GM18951 (cell line): ENCODE measurements around the gene LRRC26.

Experiments
- POLR2A ChIP-seq: IDR thresholded peaks from 4 replicates; pipeline ENCODE4 v1.6.1; 2011; ENCODE audit warnings: mild to moderate bottlenecking; ENCODE audit not compliant: insufficient read length, insufficient read depth; ENCODE audit errors: extremely low read depth
- in situ Hi-C: fragments of 300-500 bp; cut with MboI; formaldehyde crosslinking; loops from one replicate; pipeline ENCODE4 v1.12.0; 2022; ENCODE audit warnings: low sequenced_read_pairs, mixed read lengths, inconsistent platforms; ENCODE audit not compliant: unreplicated experiment

The LRRC26 gene

DNA sequence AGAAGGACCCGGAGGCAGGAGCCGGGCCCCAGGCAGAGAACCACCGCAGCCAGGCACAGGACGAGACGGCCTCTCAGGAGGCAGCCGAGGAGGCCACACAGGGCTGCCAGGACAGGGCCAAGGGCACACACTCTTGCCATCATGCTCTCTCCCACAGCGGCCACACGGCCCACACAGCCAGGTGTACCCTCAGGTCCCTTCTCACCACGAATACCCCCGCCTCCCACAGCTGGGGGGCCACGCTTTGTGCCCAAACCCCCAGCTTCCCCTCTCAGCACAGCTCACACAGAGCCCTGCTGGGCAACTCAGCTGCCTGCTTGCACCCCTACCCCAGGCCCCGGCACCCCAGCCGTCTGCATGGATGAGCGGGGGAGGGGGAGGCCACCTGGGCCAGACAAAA is 23.9 kb upstream of the LRRC26 start:
- TF ChIP-seq POLR2A = no peak
- in situ Hi-C loops = no loop called here

DNA sequence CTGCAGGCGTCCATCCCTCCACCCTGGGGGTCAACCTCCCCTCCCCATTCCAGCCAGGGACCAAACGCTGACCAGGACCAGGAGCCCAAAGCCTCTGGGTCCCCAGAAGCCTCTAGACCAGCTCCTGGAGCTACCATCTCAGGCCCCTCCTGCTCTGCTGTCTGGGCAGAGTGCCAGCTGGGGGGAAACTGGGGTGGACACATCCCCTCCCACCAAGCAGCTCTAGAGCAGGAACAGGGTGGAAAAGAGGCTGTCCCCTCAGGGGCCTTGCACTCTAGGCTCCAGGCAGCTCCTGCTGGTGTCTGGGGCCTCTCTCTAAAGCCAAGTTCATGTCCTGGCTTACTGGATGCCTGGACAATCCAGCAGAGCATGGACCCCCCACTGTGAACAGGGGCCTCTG is 23.0 kb upstream of the LRRC26 start:
- in situ Hi-C loops = no loop called here
- TF ChIP-seq POLR2A = no peak

DNA sequence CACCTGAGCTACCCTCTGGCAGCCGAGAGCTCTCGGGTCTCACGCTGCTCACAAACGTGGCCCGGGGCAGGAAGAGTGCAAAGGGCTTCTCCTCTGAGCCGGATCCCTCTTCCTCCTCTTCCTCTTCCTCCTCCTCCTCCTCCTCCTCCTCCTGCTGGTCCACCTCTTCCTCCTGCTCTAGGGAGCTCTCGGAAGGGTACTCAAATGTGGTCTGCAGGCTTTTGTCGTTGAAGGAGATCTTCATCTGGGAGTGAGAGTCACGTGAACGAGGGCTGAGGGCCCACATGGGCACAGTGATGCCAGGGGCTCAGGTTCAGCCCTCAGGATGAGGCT is 22.6 kb upstream of the LRRC26 start:
- in situ Hi-C loops = no loop called here
- TF ChIP-seq POLR2A = no peak

DNA sequence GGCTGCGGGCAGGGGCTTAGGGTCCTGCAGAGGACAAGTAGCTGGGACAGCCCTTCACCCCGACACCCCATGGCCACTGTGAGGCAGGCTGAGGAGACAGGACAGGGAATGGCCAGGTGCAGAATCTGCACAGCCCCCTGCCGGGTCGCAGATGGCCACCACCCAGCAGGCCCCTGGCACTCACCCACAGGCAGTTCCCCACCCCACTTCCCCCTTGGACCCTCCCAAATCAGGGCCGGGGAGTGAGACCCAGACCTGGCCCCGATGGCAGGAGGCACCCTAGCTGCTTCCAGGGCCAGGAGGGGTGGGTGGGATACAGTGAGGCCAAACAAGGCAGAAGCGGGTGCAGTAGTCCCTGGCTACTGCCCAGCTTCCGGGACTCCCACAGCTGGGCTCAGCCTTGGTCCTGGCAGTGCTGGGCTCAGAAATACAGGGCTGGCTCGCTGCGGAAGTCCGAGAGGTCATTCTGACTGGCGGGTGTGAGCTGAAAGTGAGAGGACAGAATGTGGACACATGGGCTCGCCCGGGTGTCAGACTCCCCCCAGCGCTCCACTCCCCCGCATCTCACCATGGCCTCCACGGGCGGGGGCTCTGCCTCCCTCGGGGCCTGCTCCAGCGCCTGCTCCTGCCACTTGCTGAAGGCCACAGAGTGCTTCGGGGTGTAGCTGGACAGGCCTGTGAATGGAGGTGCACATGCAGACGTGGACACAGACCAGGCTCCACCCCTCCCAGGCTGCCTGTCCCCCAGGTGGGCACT is 22.0 kb upstream of the LRRC26 start:
- in situ Hi-C loops = no loop called here
- TF ChIP-seq POLR2A = no peak

DNA sequence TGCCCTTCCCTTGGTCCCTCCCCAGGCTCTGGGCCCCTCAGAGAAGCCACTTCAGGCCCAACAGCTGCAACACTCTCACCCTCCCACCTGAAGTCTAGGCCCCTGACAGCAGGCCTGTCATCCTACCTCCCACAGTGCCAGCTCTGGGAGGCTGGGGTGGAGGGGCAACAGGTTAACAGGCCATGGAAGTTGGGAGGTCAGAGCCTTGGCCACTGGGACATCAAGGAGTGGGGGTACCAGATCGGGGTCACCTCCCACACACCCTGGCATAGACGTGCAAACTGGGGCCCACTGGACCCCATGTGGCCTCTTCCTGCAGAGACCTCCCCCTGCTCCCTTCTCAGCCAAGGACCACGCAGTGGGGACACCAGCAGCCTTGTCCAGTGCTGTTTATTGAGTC is 21.4 kb upstream of the LRRC26 start:
- TF ChIP-seq POLR2A = no peak
- in situ Hi-C loops = no loop called here

DNA sequence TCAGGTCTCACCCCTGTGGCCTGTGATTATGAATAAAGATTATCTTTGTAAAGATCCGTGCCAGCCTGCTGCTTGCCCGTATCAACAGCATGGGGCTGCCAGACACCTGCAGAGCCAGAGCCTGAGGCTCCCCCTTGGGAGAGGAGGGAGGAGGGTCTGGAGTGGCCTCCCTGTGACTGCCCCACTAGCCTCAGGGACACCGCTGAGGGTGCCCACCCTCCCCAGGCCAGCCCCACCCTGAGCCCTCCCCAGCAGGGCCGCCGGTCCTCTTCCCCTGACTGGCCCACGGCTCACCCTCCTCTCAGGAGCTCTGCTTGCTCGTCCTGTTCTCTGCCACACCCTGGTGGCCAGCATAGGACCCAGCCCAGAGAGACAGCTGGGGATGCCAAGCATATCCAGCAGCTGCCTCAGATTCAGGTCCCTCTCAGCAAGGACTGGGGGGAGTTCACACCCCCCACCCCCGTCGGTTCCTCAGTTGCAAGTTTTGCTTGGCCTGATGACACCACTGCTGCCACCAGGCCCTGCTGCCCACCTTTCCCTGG is 20.5 kb upstream of the LRRC26 start:
- in situ Hi-C loops = no loop called here

DNA sequence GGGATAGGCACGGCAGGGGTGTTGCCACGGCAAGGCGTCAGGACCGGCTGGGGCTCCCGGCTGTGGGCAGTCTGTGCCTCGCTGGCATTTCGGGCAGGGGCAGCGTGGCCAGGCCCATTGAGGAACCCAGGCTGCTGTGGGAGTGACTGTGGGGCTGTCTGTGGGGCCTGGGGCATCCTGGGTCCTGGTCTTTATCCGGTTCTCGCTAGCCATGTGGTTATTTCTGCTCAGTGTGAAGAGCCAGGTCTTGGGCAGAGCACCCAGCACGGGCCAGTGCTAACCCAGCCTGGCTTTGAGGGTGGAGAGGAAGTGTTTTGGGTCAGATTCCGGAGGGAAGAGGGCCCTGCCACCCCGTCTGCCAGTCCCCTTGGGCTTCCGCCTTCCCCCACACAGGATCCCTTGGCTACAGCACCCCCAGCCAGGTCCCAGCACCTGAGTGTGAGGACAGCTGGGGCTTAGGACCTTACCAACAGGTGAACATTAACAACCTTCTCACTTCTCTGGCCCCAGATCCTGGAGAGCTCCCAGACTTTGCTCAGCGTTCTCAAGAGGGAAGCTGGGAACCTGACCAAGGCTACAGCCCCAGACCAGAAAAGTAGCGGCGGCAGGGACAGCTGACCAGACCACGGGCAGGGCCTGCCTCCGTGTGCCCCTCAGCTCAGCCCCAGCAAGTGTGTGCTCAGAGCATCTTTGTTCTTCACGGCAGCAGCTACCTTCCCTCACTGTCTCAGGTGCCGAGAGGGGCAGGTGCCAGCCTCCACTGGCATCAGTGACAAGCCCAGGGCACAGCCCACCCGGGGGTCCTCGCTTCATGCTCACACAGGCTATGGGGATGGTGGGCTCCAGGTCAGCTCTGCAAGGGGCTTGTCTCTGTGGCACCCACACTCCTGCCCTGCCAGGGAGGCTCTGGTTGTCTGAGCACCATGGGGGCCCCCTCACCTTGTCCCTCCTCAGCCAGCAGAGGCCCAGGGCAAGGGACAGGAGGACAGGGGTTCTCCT is 19.7 kb upstream of the LRRC26 start:
- in situ Hi-C loops = no loop called here
- no peak for TF ChIP-seq POLR2A

More for the DNA sequence above, 20.5 kb upstream of the LRRC26 start:
- no peak for TF ChIP-seq POLR2A

DNA sequence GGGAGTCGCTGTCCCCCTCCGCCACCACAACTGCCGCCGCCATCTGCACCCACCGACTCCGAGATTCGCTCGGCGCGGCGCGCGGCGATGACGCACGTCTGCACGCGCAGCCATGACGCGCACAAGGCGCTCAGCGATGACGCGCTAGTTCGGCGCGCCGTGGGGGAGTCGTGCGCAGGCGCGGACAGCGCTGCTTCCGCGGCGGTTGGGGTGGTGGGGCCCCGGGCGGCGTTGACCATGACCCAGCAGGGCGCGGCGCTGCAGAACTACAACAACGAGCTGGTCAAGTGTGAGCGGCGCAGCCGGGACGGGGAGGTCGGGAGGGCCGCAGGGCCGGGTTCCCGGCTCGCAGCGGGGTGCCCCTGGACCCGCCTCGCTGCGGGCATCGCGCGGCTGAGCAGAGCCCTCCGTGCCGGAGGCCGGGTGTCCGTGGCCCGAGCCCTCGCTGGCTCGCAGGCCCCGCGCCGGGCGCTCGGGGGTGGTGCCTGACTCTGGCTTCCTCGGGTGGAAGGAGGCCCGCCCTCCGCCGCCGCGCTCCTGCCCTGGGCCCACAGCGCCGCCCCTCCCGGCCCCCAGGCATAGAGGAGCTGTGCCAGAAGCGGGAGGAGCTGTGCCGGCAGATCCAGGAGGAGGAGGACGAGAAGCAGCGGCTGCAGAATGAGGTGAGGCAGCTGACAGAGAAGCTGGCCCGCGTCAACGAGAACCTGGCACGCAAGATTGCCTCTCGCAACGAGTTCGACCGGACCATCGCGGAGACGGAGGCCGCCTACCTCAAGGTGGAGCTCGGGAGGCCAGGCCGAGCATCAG is 18.8 kb upstream of the LRRC26 start, which contains the start of the genes ANAPC2 and SSNA1:
Gene ANAPC2 (minus strand): TSS at position 71 of the 807 bp plus-strand sequence. CDS start 28 bp downstream, at position 43.
Gene SSNA1 (plus strand): TSS at position 187 of the 807 bp plus-strand sequence. CDS start 51 bp downstream, at position 238.
- in situ Hi-C loops = no loop called here
- TF ChIP-seq POLR2A = peak; percentile 96

DNA sequence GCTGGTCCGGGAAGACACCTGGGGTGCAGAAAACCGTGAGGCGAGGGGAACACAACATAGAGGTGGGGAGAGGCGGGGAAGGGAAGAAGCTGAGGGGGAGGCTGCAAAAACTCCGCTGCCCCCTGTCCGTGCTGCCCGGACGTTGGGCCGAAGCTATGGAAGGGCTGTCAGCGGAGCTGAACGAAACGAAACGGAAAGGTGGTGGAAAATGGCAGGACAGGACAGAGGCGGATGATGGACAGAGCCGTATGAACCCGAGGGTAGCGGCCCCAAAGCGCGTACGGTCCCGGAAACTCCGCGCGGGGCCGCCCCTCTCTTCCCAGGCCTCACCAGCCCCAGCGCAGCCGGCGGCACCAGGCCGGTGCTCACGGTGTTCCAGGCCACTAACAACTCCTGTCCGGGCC is 18.2 kb upstream of the LRRC26 start:
- TF ChIP-seq POLR2A = no peak
- in situ Hi-C loops = no loop called here

DNA sequence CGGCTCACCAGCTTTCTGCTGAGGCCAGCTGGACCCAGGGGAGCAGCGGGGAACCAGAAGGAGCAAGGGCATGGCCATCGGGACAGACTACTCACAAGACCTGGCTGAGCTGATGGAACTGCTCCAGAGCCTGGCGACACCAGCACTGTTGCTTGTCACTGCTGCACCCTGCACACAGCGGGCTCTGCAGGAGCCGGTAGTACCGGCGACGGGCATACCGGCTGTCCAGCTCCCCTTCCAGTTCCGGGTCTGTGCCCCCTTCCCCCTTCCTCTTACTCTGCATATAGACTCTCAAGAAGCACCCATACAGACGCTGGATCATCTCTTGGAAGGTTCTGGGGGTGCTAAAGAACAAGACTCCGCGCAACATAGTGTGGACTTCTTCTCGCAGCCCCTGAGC is 17.5 kb upstream of the LRRC26 start:
- TF ChIP-seq POLR2A = no peak
- in situ Hi-C loops = no loop called here

DNA sequence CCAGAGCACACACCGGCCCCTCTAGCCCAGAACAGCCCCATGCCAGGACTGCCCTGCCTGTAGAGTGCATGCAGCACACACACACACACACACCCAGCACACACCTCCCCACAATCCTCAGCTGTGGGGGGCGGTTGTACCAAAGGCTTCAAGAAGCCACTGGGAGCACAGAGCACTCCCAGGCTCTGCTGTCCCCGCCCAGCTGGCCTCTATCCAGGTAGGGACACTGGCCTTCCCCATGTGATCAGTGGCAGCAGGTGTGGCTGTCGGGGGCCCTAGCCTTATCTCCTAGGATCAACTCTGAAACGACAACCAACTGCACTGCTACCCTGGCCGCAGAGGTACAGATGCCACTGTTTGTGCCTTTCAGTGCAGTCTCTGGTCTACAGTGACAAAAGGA is 16.5 kb upstream of the LRRC26 start:
- in situ Hi-C loops = no loop called here
- TF ChIP-seq POLR2A = no peak

DNA sequence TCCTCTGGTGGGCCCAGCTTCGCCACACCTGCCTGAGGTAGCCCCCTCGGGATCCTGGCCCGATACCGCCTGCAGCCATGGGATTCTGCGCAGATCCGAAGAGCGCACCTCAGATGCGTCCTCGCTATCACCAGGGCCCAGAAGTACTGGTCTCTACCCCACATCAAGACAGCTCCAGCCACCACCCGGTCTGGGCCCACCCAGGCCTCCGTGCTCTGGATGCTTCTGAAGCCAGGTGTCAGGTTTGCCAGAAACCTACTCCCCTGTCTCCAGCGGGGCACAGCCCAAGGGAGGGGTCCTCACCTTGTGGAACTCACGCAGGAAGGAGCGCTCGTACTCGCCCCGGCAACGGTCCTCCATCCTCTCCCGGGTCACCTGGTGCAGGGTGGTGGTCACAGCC is 16.1 kb upstream of the LRRC26 start:
- in situ Hi-C loops = no loop called here
- TF ChIP-seq POLR2A = no peak
